ENCODE measurements around the gene ZSWIM4.
"Not testable (repeated sequence)": the region's sequence is repeated elsewhere in the genome, so short reads cannot be mapped to it uniquely, and the experiment has no call there.

- TF ChIP-seq, protein P1, sequence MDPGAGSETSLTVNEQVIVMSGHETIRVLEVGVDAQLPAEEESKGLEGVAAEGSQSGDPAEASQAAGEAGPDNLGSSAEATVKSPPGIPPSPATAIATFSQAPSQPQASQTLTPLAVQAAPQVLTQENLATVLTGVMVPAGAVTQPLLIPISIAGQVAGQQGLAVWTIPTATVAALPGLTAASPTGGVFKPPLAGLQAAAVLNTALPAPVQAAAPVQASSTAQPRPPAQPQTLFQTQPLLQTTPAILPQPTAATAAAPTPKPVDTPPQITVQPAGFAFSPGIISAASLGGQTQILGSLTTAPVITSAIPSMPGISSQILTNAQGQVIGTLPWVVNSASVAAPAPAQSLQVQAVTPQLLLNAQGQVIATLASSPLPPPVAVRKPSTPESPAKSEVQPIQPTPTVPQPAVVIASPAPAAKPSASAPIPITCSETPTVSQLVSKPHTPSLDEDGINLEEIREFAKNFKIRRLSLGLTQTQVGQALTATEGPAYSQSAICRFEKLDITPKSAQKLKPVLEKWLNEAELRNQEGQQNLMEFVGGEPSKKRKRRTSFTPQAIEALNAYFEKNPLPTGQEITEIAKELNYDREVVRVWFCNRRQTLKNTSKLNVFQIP (CRISPR knock-in tag; IDR thresholded peaks at IDR 0.05; ENCODE audit: borderline replicate concordance, low read depth), result not testable (repeated sequence)
- TF ChIP-seq RARB (CRISPR knock-in tag; IDR thresholded peaks at IDR 0.05); ISL1 (CRISPR knock-in tag; IDR thresholded peaks at IDR 0.05); ARNTL (CRISPR knock-in tag; IDR thresholded peaks at IDR 0.05; ENCODE audit: borderline replicate concordance, low read depth); ESRRG (CRISPR knock-in tag; IDR thresholded peaks at IDR 0.05): not testable (repeated sequence)
Measured at GRCh38 chr19:13793317-13793716, 1.9 kb upstream of the ZSWIM4 start.

Measured in SK-N-SH treated with all-trans-retinoic acid at 6 μM for 48 hours (cell line).